ENCODE results near the gene BLACAT1. TPM values are rescaled to one million over a fixed set of nuclear protein-coding genes. Genes with fewer than 3 reads are reported as not detected.

Gene BLACAT1
- total and polyA plus RNA-seq, 2 of the 13 experiments (the other 11 are each of a cell fraction or from before 2014, with no cell fraction given) = 1.2 to 2.8 TPM

DNA sequence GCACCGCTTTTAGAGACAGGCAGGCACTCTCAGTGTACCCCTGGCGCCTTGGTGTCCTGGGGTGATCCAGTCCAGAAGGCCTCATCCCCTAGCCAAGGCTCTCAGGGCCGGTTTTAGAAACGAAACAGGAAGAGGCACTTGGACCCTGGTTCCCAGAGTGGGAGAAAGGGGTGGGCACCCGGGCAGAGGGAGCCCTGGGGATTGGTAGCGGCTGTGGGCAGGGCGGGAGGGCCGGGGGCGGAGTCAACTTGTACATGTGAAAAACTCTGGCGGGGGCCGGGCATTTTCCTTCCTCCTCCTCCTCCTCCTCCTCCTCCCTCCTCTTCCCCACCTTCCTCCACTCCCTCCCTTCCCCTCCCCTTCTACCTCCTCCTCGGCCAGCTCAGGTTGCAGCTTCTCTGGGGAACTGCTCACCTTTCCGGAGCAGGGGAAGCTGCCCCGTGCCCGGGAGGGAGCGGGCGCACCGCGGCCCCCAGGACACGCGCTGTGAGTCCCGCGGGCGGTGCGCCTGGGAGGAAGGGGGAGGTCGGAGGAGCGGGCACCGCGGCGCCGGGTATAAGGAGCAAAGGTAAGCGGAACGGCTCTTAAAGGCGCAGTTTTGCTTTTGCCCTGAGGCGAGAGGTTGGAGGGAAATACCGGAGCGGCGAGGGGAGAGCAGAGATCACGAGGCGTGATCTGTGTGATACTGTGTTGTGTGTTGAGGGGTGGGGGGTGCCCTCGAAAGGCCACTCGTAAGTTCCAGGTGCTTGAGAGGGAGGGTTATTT is 48.6 kb upstream of the BLACAT1 start, which contains the start of gene CDK18 (continued):
- TF ChIP-seq TARDBP (CRISPR knock-in tag; IDR thresholded peaks at IDR 0.05) (peak; percentile 65; the same call in 1 of the 2 replicates), ZNF343 (CRISPR knock-in tag; IDR thresholded peaks at IDR 0.05) (0 out of 2 replicates have a peak, but pooled peaks have one; percentile 63), NFKB2 (CRISPR knock-in tag; IDR thresholded peaks at IDR 0.05; ENCODE audit: borderline replicate concordance) (peak; percentile 59; the same call in 1 of the 2 replicates), ZNF121 (CRISPR knock-in tag; IDR thresholded peaks at IDR 0.05) (no peak), RNF2 (conservative IDR thresholded peaks at IDR 0.05; ENCODE audit: low read depth) (0 out of 2 replicates have a peak, but pooled peaks have one; percentile 20), ZNF317 (CRISPR knock-in tag; IDR thresholded peaks at IDR 0.05) (no peak), MIER2 (CRISPR knock-in tag; IDR thresholded peaks at IDR 0.05) (no peak), POLR2A (IDR thresholded peaks at IDR 0.05; ENCODE audit: insufficient read depth in 1 of 2, low read depth in 2 of 2, low read length in 2 of 2) (peak; percentile 49 to 65; a peak in 3 of 4 replicates), LCORL (IDR thresholded peaks at IDR 0.05) (no peak), LCORL (CRISPR knock-in tag; IDR thresholded peaks at IDR 0.05) (peak; percentile 69), ZNF138 (CRISPR knock-in tag; IDR thresholded peaks at IDR 0.05; ENCODE audit: low read depth) (0 out of 2 replicates have a peak, but pooled peaks have one; percentile 46), FOXJ3 (CRISPR knock-in tag; IDR thresholded peaks at IDR 0.05; ENCODE audit: borderline replicate concordance) (no peak), FOXK1 (CRISPR knock-in tag; IDR thresholded peaks at IDR 0.05; ENCODE audit: borderline replicate concordance, low read depth) (0 out of 2 replicates have a peak, but pooled peaks have one; percentile 20), ZNF713 (CRISPR knock-in tag; IDR thresholded peaks at IDR 0.05) (peak; percentile 18; the same call in 1 of the 2 replicates), SPEN (CRISPR knock-in tag; IDR thresholded peaks at IDR 0.05; ENCODE audit: low read depth) (peak; percentile 53; the same call in 1 of the 2 replicates), ZSCAN25 (CRISPR knock-in tag; IDR thresholded peaks at IDR 0.05) (peak; percentile 49; the same call in 1 of the 2 replicates), ZFP90 (CRISPR knock-in tag; IDR thresholded peaks at IDR 0.05; ENCODE audit: borderline replicate concordance) (peak; percentile 24; the same call in 1 of the 2 replicates), HES4 (CRISPR knock-in tag; IDR thresholded peaks at IDR 0.05; ENCODE audit: borderline replicate concordance) (no peak; the same call in 1 of the 2 replicates), BCL6 (CRISPR knock-in tag; IDR thresholded peaks at IDR 0.05) (0 out of 2 replicates have a peak, but pooled peaks have one; percentile 9)
- TF ChIP-seq, protein P1, sequence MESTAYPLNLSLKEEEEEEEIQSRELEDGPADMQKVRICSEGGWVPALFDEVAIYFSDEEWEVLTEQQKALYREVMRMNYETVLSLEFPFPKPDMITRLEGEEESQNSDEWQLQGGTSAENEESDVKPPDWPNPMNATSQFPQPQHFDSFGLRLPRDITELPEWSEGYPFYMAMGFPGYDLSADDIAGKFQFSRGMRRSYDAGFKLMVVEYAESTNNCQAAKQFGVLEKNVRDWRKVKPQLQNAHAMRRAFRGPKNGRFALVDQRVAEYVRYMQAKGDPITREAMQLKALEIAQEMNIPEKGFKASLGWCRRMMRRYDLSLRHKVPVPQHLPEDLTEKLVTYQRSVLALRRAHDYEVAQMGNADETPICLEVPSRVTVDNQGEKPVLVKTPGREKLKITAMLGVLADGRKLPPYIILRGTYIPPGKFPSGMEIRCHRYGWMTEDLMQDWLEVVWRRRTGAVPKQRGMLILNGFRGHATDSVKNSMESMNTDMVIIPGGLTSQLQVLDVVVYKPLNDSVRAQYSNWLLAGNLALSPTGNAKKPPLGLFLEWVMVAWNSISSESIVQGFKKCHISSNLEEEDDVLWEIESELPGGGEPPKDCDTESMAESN (CRISPR knock-in tag; conservative IDR thresholded peaks at IDR 0.05) = no peak
- TF ChIP-seq, protein P2, sequence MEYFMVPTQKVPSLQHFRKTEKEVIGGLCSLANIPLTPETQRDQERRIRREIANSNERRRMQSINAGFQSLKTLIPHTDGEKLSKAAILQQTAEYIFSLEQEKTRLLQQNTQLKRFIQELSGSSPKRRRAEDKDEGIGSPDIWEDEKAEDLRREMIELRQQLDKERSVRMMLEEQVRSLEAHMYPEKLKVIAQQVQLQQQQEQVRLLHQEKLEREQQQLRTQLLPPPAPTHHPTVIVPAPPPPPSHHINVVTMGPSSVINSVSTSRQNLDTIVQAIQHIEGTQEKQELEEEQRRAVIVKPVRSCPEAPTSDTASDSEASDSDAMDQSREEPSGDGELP (IDR thresholded peaks at IDR 0.05; ENCODE audit: borderline replicate concordance, low read depth) = peak; percentile 20; the same call in 1 of the 2 replicates
- TF ChIP-seq, protein P3, sequence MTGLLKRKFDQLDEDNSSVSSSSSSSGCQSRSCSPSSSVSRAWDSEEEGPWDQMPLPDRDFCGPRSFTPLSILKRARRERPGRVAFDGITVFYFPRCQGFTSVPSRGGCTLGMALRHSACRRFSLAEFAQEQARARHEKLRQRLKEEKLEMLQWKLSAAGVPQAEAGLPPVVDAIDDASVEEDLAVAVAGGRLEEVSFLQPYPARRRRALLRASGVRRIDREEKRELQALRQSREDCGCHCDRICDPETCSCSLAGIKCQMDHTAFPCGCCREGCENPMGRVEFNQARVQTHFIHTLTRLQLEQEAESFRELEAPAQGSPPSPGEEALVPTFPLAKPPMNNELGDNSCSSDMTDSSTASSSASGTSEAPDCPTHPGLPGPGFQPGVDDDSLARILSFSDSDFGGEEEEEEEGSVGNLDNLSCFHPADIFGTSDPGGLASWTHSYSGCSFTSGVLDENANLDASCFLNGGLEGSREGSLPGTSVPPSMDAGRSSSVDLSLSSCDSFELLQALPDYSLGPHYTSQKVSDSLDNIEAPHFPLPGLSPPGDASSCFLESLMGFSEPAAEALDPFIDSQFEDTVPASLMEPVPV (CRISPR knock-in tag; IDR thresholded peaks at IDR 0.05) = no peak
- TF ChIP-seq, protein P4, sequence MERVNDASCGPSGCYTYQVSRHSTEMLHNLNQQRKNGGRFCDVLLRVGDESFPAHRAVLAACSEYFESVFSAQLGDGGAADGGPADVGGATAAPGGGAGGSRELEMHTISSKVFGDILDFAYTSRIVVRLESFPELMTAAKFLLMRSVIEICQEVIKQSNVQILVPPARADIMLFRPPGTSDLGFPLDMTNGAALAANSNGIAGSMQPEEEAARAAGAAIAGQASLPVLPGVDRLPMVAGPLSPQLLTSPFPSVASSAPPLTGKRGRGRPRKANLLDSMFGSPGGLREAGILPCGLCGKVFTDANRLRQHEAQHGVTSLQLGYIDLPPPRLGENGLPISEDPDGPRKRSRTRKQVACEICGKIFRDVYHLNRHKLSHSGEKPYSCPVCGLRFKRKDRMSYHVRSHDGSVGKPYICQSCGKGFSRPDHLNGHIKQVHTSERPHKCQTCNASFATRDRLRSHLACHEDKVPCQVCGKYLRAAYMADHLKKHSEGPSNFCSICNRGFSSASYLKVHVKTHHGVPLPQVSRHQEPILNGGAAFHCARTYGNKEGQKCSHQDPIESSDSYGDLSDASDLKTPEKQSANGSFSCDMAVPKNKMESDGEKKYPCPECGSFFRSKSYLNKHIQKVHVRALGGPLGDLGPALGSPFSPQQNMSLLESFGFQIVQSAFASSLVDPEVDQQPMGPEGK (CRISPR knock-in tag; IDR thresholded peaks at IDR 0.05) = peak; percentile 87

Data from HepG2 (cell line).